GM12891 (cell line): ENCODE data around the gene TSPOAP1.

Experiments
- PAX5 ChIP-seq: IDR thresholded peaks from 2 replicates; pipeline ENCODE4 v1.6.1; 2011; ENCODE audit warnings: low read length, moderate library complexity, mild to moderate bottlenecking; ENCODE audit not compliant: insufficient read depth, severe bottlenecking
- POLR2A ChIP-seq: IDR thresholded peaks from 2 replicates; pipeline ENCODE4 v1.6.1; 2011; ENCODE audit warnings: low read depth, low read length, control low read depth
- POLR2AphosphoS5 ChIP-seq: IDR thresholded peaks from 2 replicates; pipeline ENCODE4 v1.6.1; 2011; ENCODE audit warnings: low read depth, low read length, control low read depth
- POU2F2 ChIP-seq: IDR thresholded peaks from 2 replicates; pipeline ENCODE4 v1.6.1; 2011; ENCODE audit warnings: low read depth, mild to moderate bottlenecking, control low read depth, low read length, moderate library complexity
- SPI1 ChIP-seq: IDR thresholded peaks from 2 replicates; pipeline ENCODE4 v1.6.1; 2011; ENCODE audit warnings: low read depth, low read length, control low read depth
- TAF1 ChIP-seq: IDR thresholded peaks from 2 replicates; pipeline ENCODE4 v1.6.1; 2011; ENCODE audit warnings: low read depth, low read length, control low read depth

DNA sequence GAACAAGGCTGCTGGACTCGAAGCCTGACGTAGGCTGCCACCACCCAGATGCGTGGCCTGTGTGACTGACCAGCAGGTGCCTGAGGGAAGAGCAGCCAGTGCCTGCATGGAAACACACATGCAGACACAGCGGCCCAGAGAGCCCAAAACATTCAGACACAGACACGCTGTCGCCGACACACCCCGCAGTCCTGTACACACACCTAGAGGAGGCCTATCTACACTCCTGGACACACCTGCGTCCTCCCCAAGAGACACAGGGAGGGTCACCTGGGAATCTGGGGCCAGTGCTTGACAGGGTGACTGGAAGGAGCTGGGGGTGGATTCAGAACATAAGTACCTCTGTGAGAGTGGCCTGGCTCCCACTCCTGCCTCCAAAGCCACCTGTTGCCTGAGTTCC lies 6.1 kb upstream of the TSPOAP1 start:
- TF ChIP-seq POLR2AphosphoS5: no peak
- TF ChIP-seq POLR2A: no peak
- no peak for TF ChIP-seq TAF1
- TF ChIP-seq SPI1: no peak
- TF ChIP-seq POU2F2: no peak
- no peak for TF ChIP-seq PAX5
